ENCODE results near the gene HOXD8.
A peak's percentile ranks its signal among the peaks of the same experiment; 100 is the strongest.

The HOXD8 gene

DNA sequence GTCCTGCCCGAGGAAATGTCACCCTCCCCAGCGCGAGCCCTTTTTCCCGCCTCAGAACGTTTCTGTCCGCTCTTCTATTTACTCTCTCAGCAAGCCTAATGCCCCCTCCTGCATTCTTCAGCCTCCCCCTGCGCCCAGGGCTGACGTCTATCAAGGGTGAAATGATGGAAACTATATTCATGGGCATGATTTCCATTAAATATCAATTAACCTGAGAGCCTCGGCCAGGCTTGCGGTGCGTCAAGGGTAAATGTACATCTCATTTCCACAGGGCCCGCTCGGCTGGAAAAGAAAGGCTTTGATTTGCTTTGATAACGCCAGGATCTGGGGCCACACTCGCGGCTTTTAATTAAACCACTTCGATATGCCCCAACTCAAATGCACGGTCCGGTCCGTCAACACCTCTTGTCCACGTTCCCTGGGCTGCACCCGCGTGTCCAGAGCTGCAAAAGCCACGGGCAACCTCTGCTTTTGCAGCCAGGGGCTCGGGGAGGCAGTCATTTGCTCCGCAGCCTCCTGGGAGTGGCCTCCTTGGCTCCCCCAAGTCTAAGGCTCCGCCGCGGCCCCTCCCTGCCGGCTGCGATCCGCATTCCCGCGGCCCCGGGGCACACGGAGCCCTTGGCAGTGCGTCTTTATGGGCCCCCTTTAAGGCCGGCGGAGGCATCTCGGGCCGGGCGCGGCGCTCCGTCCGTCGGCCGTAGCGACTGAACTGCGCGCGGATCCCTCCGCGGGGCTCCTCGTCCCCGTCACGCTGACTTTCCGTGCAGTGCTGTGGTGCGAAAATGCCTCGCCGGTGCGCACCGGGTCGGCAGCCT lies at the start of gene HOXD8:
Gene HOXD8, plus strand, starts transcription at position 724 of the 815 bp plus-strand sequence. CDS start 662 bp downstream, outside the sequence.
- Histone ChIP-seq H3K27ac (ENCODE audit: low read depth, low read length) (no peak within 1 kb of the TSS), H3K9ac (ENCODE audit: low read depth, low read length) (no peak within 1 kb of the TSS), H3K36me3 (ENCODE audit: control insufficient read depth, insufficient read depth, low read length) (no peaks in the 10 kb centered on the region), H3K9me3 (ENCODE audit: control insufficient read depth, insufficient read depth, low read length) (no peaks in the 10 kb centered on the region), H3K4me3 (ENCODE audit: low read depth, low read length) (peak within 1 kb of the TSS; percentile 17), H3K4me1 (ENCODE audit: control insufficient read depth, insufficient read depth, low read length) (peaks cover 10% of the 10 kb centered on the region), H3K27me3 (ENCODE audit: control insufficient read depth, insufficient read depth, low read length) (peaks cover 100% of the 10 kb centered on the region)

DNA sequence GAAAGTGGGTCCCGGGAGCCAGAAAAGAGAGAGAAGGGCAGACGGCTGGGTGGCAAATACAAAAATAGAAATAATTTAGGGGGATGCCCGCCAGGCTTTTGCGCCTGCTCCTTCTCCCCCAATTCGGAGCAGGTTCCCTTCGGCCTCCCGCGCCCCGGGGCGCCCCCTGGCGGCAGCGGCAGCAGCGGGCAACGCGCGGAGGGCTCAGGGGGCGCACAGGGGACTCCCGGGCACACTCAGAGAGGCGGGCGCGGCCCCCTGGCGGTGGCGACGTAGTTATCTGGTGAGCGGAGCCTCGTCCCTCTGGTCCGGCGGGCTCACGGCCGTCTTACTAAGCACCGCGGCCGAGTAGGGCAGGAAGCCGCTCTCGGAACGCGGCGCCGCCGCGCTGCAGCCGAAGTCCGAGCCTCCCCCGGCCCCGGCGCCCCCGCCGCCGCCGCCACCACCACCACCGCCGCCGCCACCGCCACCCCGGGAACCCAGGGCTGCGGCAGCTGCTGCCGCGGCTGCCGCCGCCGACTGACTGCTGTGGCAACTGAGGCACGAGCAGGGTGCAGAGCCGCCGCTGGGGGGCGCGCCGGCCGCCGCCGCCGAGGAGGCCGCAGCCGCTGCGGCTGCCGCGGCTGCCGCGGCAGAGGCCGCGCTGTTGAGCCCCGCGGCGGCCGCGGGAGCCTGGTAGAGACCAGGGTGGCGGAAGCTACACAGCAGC lies 49.5 kb upstream of the HOXD8 start:
- Histone ChIP-seq H3K4me1 (ENCODE audit: control insufficient read depth, insufficient read depth, low read length) (peaks cover 3% of the 10 kb centered on the region; the same call in 1 of the 2 replicates), H3K36me3 (ENCODE audit: control insufficient read depth, insufficient read depth, low read length) (no peaks in the 10 kb centered on the region), H3K9ac (ENCODE audit: low read depth, low read length) (no peak overlapping the region), H3K27ac (ENCODE audit: low read depth, low read length) (no peak overlapping the region), H3K4me3 (ENCODE audit: low read depth, low read length) (peak overlapping the region; percentile 49), H3K27me3 (ENCODE audit: control insufficient read depth, insufficient read depth, low read length) (peaks cover 98% of the 10 kb centered on the region), H3K9me3 (ENCODE audit: control insufficient read depth, insufficient read depth, low read length) (no peaks in the 10 kb centered on the region)

DNA sequence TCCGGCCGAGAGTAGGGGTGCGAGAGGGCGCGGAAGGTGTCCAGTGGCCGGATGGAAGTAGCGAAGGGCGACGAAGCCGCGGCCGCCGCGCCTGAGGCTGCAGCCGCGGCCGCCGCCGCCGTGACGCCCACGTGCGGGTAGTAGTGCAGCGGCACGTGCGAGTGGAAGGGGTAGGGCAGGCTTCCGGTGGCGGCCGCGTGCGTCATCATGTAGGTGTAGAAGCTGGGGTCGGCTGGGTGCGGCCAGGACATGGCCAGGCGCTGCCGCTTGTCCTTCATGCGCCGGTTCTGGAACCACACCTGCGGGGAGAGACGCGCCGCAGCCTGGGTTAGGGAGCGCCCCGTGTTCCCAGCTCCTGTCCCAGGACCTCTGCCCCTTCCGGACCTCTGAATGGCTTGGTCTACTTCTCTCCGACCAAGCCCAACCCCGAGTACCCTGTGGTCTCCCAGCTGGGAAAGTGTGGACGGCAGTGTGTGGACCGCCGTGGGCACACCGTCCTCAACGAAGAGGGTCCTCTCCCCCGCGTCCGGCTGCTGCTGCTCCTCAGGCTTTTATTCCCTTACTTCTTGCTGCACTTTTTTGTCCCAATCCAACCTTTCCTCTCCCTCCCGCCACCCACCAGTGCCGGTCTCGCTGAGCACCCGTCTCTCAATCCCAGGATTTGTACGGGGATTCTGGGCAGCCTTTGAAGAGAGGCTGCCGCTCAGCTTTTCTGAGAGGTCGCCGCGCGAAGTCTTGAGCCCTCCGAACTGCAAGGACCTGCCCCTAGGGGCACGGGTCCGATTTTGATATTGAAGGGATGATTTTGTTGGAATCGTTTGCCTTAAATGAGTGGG lies 48.7 kb upstream of the HOXD8 start:
- H3K27me3 ChIP-seq (ENCODE audit: control insufficient read depth, insufficient read depth, low read length): peaks cover 98% of the 10 kb centered on the region
- no peak overlapping the region for H3K27ac ChIP-seq (ENCODE audit: low read depth, low read length)
- H3K9ac ChIP-seq (ENCODE audit: low read depth, low read length): no peak overlapping the region
- H3K9me3 ChIP-seq (ENCODE audit: control insufficient read depth, insufficient read depth, low read length): no peaks in the 10 kb centered on the region
- peaks cover 3% of the 10 kb centered on the region; the same call in 1 of the 2 replicates for H3K4me1 ChIP-seq (ENCODE audit: control insufficient read depth, insufficient read depth, low read length)
- H3K4me3 ChIP-seq (ENCODE audit: low read depth, low read length): peak overlapping the region; percentile 49
- no peaks in the 10 kb centered on the region for H3K36me3 ChIP-seq (ENCODE audit: control insufficient read depth, insufficient read depth, low read length)

DNA sequence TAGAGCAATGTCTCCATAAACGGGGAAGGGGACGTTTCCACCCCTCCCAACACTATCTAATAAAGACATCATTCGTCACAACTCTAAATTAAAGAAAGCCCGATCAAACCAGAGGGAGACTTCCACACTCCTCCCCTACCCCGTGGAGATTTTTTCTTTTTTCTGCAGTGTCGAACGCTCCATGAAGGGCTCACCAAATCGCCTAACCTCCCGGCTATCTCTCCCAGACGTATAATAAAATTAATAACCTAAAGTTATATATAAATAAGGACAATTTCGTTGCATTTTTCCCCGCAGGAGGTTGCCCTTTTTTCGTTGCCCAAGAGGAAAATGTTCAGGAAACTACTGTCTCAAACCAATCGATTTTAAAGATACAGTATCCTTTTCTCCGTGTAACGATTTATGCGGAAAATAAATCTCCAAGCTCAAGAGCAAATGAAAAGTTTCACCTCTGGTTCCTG lies 48.1 kb upstream of the HOXD8 start:
- H3K36me3 ChIP-seq (ENCODE audit: control insufficient read depth, insufficient read depth, low read length): no peaks in the 10 kb centered on the region
- H3K9me3 ChIP-seq (ENCODE audit: control insufficient read depth, insufficient read depth, low read length): no peaks in the 10 kb centered on the region
- H3K9ac ChIP-seq (ENCODE audit: low read depth, low read length): no peak overlapping the region
- H3K4me3 ChIP-seq (ENCODE audit: low read depth, low read length): no peak overlapping the region
- H3K27me3 ChIP-seq (ENCODE audit: control insufficient read depth, insufficient read depth, low read length): peaks cover 98% of the 10 kb centered on the region
- H3K27ac ChIP-seq (ENCODE audit: low read depth, low read length): no peak overlapping the region
- H3K4me1 ChIP-seq (ENCODE audit: control insufficient read depth, insufficient read depth, low read length): peaks cover 5% of the 10 kb centered on the region; the same call in 1 of the 2 replicates

DNA sequence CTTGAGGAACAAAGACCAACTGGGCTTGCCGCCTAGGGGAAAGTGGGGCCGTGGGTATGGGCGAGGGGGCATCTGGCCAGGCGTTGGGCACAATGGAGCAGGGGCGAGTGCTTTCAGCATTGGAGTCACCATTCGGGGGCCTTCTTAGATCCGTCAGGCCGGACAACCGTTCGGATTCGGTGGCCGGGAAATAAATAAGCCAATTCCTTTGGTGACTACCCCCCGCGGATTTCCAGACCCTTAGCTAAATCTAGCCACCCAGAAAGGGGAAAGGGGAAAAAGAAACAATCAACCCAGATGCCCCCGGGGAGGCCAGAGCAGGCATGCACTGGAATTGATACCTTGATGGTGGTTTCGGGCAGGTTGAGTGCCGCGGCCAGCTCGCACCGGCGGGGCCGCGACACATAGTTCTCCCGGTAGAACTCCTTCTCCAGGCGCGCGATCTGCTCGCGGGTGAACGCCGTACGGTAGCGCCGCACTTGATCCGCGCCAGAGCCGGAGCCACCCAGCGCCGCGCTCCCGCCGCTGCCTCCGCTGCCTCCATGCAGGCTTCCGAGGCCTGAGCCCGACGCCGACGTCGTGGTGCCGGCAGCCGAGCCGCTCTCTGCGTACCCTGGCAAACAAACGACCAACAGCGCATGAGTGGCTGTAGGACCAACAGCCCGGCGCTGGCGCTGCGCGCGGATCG lies 47.5 kb upstream of the HOXD8 start:
- H3K36me3 ChIP-seq (ENCODE audit: control insufficient read depth, insufficient read depth, low read length): no peaks in the 10 kb centered on the region
- peaks cover 5% of the 10 kb centered on the region; the same call in 1 of the 2 replicates for H3K4me1 ChIP-seq (ENCODE audit: control insufficient read depth, insufficient read depth, low read length)
- H3K9ac ChIP-seq (ENCODE audit: low read depth, low read length): no peak overlapping the region
- H3K4me3 ChIP-seq (ENCODE audit: low read depth, low read length): 0 out of 2 replicates have a peak overlapping the region, but pooled peaks have one; percentile 2
- peaks cover 98% of the 10 kb centered on the region for H3K27me3 ChIP-seq (ENCODE audit: control insufficient read depth, insufficient read depth, low read length)
- H3K27ac ChIP-seq (ENCODE audit: low read depth, low read length): no peak overlapping the region
- H3K9me3 ChIP-seq (ENCODE audit: control insufficient read depth, insufficient read depth, low read length): no peaks in the 10 kb centered on the region

DNA sequence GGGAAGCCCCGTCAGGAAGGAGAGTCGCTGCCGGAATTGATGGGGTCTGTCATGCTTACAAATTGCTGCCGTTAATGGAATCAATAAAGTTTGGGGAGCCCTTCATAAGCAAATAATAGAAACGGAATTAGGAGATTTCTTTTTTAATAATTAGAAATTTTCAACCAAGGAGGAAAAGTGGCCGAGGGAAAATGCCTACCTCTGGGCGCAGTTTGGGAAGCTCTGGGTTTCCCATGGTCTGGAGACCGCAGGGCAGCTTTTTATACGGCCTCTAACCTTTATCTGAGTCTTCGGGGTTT lies 47.0 kb upstream of the HOXD8 start:
- peaks cover 98% of the 10 kb centered on the region for H3K27me3 ChIP-seq (ENCODE audit: control insufficient read depth, insufficient read depth, low read length)

DNA sequence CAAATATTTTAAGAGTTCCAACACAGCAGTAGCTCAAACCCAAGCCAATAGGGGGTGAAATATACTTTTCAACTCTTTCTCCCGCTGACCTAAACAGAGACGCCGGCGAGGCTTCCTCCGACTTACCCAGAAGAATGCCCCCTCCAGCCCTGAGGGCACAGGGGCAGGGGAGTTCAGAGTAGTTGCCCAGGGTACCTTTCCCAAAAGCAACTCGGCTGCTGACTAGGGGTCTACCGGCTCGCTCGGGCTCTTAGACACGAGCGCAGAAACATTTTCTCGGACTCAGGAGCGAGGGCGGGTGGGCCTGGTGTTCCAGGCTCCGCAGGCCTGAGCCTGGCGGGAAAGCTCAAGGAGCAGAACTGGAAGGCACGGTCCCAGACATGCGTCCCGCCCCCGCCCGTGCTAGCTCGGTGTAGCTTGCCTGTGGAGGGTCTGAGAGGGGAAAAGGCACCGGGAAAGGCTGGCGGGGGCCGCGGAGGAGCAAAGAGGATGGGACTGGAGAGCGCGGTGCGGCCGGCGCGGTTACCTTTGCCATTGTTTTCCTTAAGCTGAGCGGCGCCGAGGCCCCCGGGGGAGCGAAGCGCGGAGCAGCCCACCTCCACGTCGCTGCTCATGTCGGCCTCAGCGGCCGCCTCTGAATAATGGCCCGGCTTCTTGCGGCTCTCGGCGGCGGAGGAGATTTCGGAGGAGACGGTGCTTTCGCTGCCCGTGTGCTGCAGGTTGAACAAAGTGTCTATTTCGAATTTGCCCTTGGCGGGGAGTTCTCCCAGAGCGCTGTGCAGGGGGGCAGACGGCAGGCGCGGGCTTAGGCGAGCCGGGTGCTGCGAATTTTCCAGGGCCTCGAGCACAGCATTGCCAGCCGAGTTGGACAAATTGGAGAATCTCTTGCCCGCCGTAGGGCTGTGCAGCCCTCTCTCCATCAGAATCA lies 46.4 kb upstream of the HOXD8 start:
- Histone ChIP-seq H3K4me1 (ENCODE audit: control insufficient read depth, insufficient read depth, low read length) (peaks cover 9% of the 10 kb centered on the region; the same call in 1 of the 2 replicates), H3K9ac (ENCODE audit: low read depth, low read length) (no peak overlapping the region), H3K9me3 (ENCODE audit: control insufficient read depth, insufficient read depth, low read length) (no peaks in the 10 kb centered on the region), H3K4me3 (ENCODE audit: low read depth, low read length) (no peak overlapping the region), H3K27me3 (ENCODE audit: control insufficient read depth, insufficient read depth, low read length) (peaks cover 98% of the 10 kb centered on the region), H3K27ac (ENCODE audit: low read depth, low read length) (no peak overlapping the region), H3K36me3 (ENCODE audit: control insufficient read depth, insufficient read depth, low read length) (no peaks in the 10 kb centered on the region)

More for the DNA sequence above, 47.0 kb upstream of the HOXD8 start:
- no peaks in the 10 kb centered on the region for H3K36me3 ChIP-seq (ENCODE audit: control insufficient read depth, insufficient read depth, low read length)
- H3K27ac ChIP-seq (ENCODE audit: low read depth, low read length): no peak overlapping the region
- no peak overlapping the region for H3K9ac ChIP-seq (ENCODE audit: low read depth, low read length)
- peaks cover 5% of the 10 kb centered on the region; the same call in 1 of the 2 replicates for H3K4me1 ChIP-seq (ENCODE audit: control insufficient read depth, insufficient read depth, low read length)
- H3K4me3 ChIP-seq (ENCODE audit: low read depth, low read length): 0 out of 2 replicates have a peak overlapping the region, but pooled peaks have one; percentile 2
- no peaks in the 10 kb centered on the region for H3K9me3 ChIP-seq (ENCODE audit: control insufficient read depth, insufficient read depth, low read length)

DNA sequence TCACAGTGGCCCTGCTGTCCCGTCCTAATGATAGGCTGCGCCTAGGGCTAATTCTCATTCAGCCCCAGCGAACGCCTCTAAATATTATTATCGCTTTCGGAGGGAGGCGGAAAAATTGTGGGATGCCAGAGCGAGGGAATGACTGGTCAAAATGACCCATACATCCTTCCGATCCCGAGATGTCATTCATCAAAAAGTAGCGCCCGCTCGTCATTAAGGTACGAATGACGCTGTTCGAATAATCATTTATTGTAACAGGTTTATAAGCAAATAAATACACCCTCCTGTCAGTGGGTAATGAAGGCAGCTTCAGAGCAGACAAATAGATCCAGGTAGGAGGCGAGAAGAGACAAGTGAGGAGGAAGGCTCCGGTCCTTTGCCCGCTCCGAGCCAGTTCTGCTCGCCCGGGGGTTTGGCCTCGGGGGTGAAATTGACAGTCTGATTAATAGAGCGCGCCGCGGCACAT lies 45.7 kb upstream of the HOXD8 start, which contains the start of gene EVX2:
Gene EVX2, minus strand, starts transcription at position 167 of the 466 bp plus-strand sequence. CDS start 186 bp downstream, outside the sequence.
- Histone ChIP-seq H3K4me1 (ENCODE audit: control insufficient read depth, insufficient read depth, low read length) (peaks cover 14% of the 10 kb centered on the region), H3K36me3 (ENCODE audit: control insufficient read depth, insufficient read depth, low read length) (no peaks in the 10 kb centered on the region), H3K4me3 (ENCODE audit: low read depth, low read length) (no peak within 1 kb of the TSS), H3K9ac (ENCODE audit: low read depth, low read length) (no peak within 1 kb of the TSS), H3K9me3 (ENCODE audit: control insufficient read depth, insufficient read depth, low read length) (no peaks in the 10 kb centered on the region), H3K27ac (ENCODE audit: low read depth, low read length) (no peak within 1 kb of the TSS), H3K27me3 (ENCODE audit: control insufficient read depth, insufficient read depth, low read length) (peaks cover 98% of the 10 kb centered on the region)

DNA sequence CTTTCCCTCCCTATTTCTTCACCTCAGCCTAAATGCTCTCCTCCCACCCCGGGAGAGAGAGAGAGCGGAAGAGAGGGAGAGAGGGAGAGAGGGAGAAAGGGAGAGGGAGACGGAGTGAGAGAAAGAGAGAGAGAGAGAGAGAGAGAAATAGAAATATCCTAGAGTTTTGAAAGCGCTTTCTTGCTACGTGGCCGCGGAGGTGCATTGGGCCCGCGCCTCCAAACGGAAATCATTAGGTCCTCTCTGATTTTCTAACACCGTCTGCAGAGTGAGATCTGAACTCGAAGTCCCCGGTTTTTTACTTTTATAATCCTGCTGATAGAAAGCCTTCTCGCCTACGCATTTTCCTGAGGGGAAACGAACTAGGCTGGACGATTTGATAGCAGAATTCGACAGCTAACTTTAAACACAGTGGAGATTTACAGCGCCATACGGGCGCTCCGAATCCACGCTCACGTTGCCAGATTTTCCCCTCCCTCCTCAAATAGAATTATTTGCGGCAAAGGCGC lies 44.8 kb upstream of the HOXD8 start:
- Histone ChIP-seq H3K27ac (ENCODE audit: low read depth, low read length) (no peak overlapping the region), H3K27me3 (ENCODE audit: control insufficient read depth, insufficient read depth, low read length) (peaks cover 98% of the 10 kb centered on the region), H3K4me1 (ENCODE audit: control insufficient read depth, insufficient read depth, low read length) (peaks cover 17% of the 10 kb centered on the region), H3K36me3 (ENCODE audit: control insufficient read depth, insufficient read depth, low read length) (no peaks in the 10 kb centered on the region), H3K9ac (ENCODE audit: low read depth, low read length) (no peak overlapping the region), H3K4me3 (ENCODE audit: low read depth, low read length) (no peak overlapping the region), H3K9me3 (ENCODE audit: control insufficient read depth, insufficient read depth, low read length) (no peaks in the 10 kb centered on the region)
